Left lung (tissue), 10 donors: ENCODE data around the gene CMKLR1. TPM values are rescaled to one million over a fixed set of nuclear protein-coding genes. Genes with fewer than 3 reads are reported as not detected.

Experiments
- ATAC-seq: fragments of 200-7000 bp; cut with Tn5 transposase; one replicate; pipeline ENCODE4 v1.9.1; 2020; ENCODE audit warnings: moderate library complexity
- DNase-seq, 4 donors: peaks; one replicate each; pipeline ENCODE4 v3.0.0-alpha.2; 2013 to 2020
- H3K27ac ChIP-seq, 2 donors: fragments of 200-600 bp; sonication (generic) in 1 of 2; one replicate each; pipeline versions ENCODE4 v1.5.0 to v1.8.0; 2020 to 2021
- H3K27me3 ChIP-seq, 2 donors: fragments of 200-600 bp; sonication (generic) in 1 of 2; one replicate each; pipeline versions ENCODE4 v1.5.0 to v1.8.0; 2020 to 2021
- H3K36me3 ChIP-seq, 2 donors: fragments of 200-600 bp; sonication (generic) in 1 of 2; one replicate each; pipeline versions ENCODE4 v1.5.0 to v1.8.0; 2020 to 2021
- H3K4me1 ChIP-seq, 2 donors: fragments of 200-600 bp; one replicate each; pipeline ENCODE4 v1.8.0; 2021
- H3K4me3 ChIP-seq, 2 donors: fragments of 200-600 bp; sonication (generic) in 1 of 2; one replicate each; pipeline versions ENCODE4 v1.5.0 to v1.8.0; 2020 to 2021; ENCODE audit warnings: mild to moderate bottlenecking in 1 of 2
- H3K9me3 ChIP-seq, 2 donors: fragments of 200-600 bp; sonication (generic) in 1 of 2; one replicate each; pipeline versions ENCODE4 v1.5.0 to v1.8.0; 2020 to 2021
- intact Hi-C, 2 donors: fragments of 100-400 bp; cut with DNase I; formaldehyde crosslinking; loops; one replicate each; pipeline versions ENCODE4 v1.11.2 to v1.14.2; 2022
- polyA plus RNA-seq, 6 donors: library from polyadenylated mRNA; unstranded; fragments of 120-200 nt; gene quantifications; one replicate each; pipeline ENCODE4 v1.2.1, GENCODE V29; 2013; ENCODE audit not compliant: insufficient read length in 6 of 6
- total RNA-seq, 2 donors: library from RNA; stranded (reverse); fragmentation: NEBNext Ultra II Directional; extraction: Animal tissue kit (Norgen Biotek cat#: 25700); gene quantifications; one replicate each; pipeline ENCODE4 v1.2.1, GENCODE V29; 2021
- TF ChIP-seq, protein P1 (sequence below), 2 donors: fragments of 200-600 bp; sonication (generic) in 1 of 2; IDR thresholded peaks; one replicate each; pipeline versions ENCODE4 v1.5.0 to v1.8.0; 2021; ENCODE audit warnings: antibody characterized with exemption in 2 of 2
- donor health status: DM: no; HTN: yes; CAD: no.
- donor health status: DM: no; HTN: no; CAD: no.

Gene CMKLR1
- total and polyA plus RNA-seq, 8 donors: 10.1 to 31.2 (median 12.9) TPM

- no peaks in the 10 kb centered on the region for H3K9me3 ChIP-seq
- H3K27ac ChIP-seq: no peak overlapping the region
- ATAC-seq (no peak), DNase-seq (no peak)
- TF ChIP-seq, protein P1, sequence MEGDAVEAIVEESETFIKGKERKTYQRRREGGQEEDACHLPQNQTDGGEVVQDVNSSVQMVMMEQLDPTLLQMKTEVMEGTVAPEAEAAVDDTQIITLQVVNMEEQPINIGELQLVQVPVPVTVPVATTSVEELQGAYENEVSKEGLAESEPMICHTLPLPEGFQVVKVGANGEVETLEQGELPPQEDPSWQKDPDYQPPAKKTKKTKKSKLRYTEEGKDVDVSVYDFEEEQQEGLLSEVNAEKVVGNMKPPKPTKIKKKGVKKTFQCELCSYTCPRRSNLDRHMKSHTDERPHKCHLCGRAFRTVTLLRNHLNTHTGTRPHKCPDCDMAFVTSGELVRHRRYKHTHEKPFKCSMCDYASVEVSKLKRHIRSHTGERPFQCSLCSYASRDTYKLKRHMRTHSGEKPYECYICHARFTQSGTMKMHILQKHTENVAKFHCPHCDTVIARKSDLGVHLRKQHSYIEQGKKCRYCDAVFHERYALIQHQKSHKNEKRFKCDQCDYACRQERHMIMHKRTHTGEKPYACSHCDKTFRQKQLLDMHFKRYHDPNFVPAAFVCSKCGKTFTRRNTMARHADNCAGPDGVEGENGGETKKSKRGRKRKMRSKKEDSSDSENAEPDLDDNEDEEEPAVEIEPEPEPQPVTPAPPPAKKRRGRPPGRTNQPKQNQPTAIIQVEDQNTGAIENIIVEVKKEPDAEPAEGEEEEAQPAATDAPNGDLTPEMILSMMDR (IDR thresholded peaks at IDR 0.05): no peak
- peaks cover 0 to 41% of the 10 kb centered on the region in 2 donors for H3K27me3 ChIP-seq
- H3K36me3 ChIP-seq: no peaks in the 10 kb centered on the region
- no peak overlapping the region for H3K4me3 ChIP-seq
- H3K4me1 ChIP-seq: no peaks in the 10 kb centered on the region
- intact Hi-C loops: no loop called here
Observed at GRCh38 chr12:108239378-108239777, 99.7 kb downstream of the CMKLR1 start.

GRCh38 chr12:108238474-108238873, 100.6 kb downstream of the CMKLR1 start:
- Histone ChIP-seq H3K4me3 (no peak overlapping the region), H3K36me3 (no peaks in the 10 kb centered on the region), H3K27me3 (peaks cover 0 to 41% of the 10 kb centered on the region in 2 donors), H3K4me1 (no peaks in the 10 kb centered on the region), H3K27ac (no peak overlapping the region), H3K9me3 (no peaks in the 10 kb centered on the region)
- intact Hi-C loops: no loop called here
- DNase-seq (no peak), ATAC-seq (no peak)
- TF ChIP-seq, protein P1 (IDR thresholded peaks at IDR 0.05): no peak

Other genes with a start within 250 kb of the CMKLR1 start
- gene WSCD2, start 210.0 kb downstream of the CMKLR1 start, total RNA-seq: under 1 TPM; 0.29 to 0.41 TPM
- gene WSCD2, start 210.0 kb downstream of the CMKLR1 start, polyA plus RNA-seq: 1 to 10 TPM in 2 of 6 donors, under 1 TPM in 4; 0.37 to 1.3 (median 0.68) TPM
- gene FICD, start 176.0 kb upstream of the CMKLR1 start, total RNA-seq: 10 to 100 TPM in 1 of 2 donors, 1 to 10 TPM in 1; 7.7 to 13.2 TPM
- 1 to 10 TPM; 2.6 to 4.0 (median 2.8) TPM for gene FICD, start 176.0 kb upstream of the CMKLR1 start, polyA plus RNA-seq
- gene SART3, start 221.9 kb upstream of the CMKLR1 start, total RNA-seq: 10 to 100 TPM; 35.1 to 41.7 TPM
- gene SART3, start 221.9 kb upstream of the CMKLR1 start, polyA plus RNA-seq: 10 to 100 TPM; 60.3 to 81.7 (median 65.7) TPM
- gene ISCU, start 223.3 kb upstream of the CMKLR1 start, total RNA-seq: 100 to 1,000 TPM in 1 of 2 donors, 10 to 100 TPM in 1; 97.9 to 147 TPM
- gene ISCU, start 223.3 kb upstream of the CMKLR1 start, polyA plus RNA-seq: 10 to 100 TPM; 78.0 to 85.7 (median 81.4) TPM